A549 (cell line): ENCODE measurements around the gene TMEM117.

ENCODE experiments used
- CBX2 ChIP-seq: fragments of 200-600 bp; sonication (generic); IDR thresholded peaks from 2 replicates; pipeline ENCODE4 v1.6.1; 2016; ENCODE audit warnings: low read depth, mild to moderate bottlenecking, borderline replicate concordance
- EP300 ChIP-seq, 2 experiments: fragments of >200 bp; sonication (Bioruptor Twin); formaldehyde crosslinking; IDR thresholded peaks; 2 replicates in 1 of 2; 3 replicates in 1 of 2; pipeline ENCODE4 v1.6.1; 2016 to 2017
- FOSB ChIP-seq: fragments of 250-450 bp; sonication (Bioruptor Pico); IDR thresholded peaks from 2 replicates; pipeline ENCODE4 v1.5.0; 2020; ENCODE audit warnings: mild to moderate bottlenecking, moderate library complexity
- HDAC2 ChIP-seq: fragments of 200-600 bp; sonication (generic); IDR thresholded peaks from 2 replicates; pipeline ENCODE4 v1.6.1; 2016
- MAFK ChIP-seq: fragments of 450-650 bp; IDR thresholded peaks from 2 replicates; pipeline ENCODE4 v1.6.1; 2014; ENCODE audit not compliant: partially characterized antibody
- NFE2L2 ChIP-seq: fragments of 150-350 bp; conservative IDR thresholded peaks from 2 replicates; pipeline ENCODE4 v1.6.1; 2014; ENCODE audit warnings: low read length
- POLR2A ChIP-seq: IDR thresholded peaks from 2 replicates; pipeline ENCODE4 v1.6.1; 2012; ENCODE audit warnings: mild to moderate bottlenecking, low read length
- SMC3 ChIP-seq: fragments of >200 bp; sonication (Bioruptor Twin); formaldehyde crosslinking; IDR thresholded peaks from 3 replicates; pipeline ENCODE4 v1.6.1; 2018; ENCODE audit warnings: inconsistent platforms
- TP53 ChIP-seq: fragments of 250-450 bp; sonication (Bioruptor Pico); IDR thresholded peaks from 2 replicates; pipeline ENCODE4 v1.5.0; 2021; ENCODE audit warnings: mild to moderate bottlenecking, moderate library complexity
- TF ChIP-seq, protein P1 (sequence below): fragments of >200 bp; sonication (Bioruptor Twin); formaldehyde crosslinking; IDR thresholded peaks from 3 replicates; pipeline ENCODE4 v1.5.1; 2016
- TF ChIP-seq, protein P2 (sequence below): fragments of 200-600 bp; sonication (generic); IDR thresholded peaks from 2 replicates; pipeline ENCODE4 v1.6.1; 2016; ENCODE audit warnings: antibody characterized with exemption, mild to moderate bottlenecking, moderate library complexity

DNA sequence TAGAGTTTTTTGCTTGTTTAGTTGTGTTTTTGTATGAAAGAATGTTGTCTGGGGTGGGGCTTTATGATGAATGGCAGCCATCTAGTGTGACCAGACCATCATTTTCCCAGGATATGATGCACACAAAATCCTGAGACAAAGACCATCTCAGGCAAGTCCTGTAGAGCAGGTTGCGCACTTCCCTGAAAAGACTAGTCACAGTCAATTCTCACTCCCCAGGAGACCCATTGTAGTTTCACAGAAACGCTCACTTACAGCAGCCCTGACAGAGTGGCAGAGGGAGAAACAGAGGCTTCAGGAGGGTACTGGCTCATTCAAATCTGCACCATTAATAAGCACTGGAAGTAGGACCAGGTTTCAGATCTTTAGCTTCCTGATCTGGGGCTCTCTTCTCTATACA lies 183.2 kb downstream of the TMEM117 start:
- TF ChIP-seq, protein P1, sequence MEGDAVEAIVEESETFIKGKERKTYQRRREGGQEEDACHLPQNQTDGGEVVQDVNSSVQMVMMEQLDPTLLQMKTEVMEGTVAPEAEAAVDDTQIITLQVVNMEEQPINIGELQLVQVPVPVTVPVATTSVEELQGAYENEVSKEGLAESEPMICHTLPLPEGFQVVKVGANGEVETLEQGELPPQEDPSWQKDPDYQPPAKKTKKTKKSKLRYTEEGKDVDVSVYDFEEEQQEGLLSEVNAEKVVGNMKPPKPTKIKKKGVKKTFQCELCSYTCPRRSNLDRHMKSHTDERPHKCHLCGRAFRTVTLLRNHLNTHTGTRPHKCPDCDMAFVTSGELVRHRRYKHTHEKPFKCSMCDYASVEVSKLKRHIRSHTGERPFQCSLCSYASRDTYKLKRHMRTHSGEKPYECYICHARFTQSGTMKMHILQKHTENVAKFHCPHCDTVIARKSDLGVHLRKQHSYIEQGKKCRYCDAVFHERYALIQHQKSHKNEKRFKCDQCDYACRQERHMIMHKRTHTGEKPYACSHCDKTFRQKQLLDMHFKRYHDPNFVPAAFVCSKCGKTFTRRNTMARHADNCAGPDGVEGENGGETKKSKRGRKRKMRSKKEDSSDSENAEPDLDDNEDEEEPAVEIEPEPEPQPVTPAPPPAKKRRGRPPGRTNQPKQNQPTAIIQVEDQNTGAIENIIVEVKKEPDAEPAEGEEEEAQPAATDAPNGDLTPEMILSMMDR = no peak
- TF ChIP-seq TP53 = no peak
- TF ChIP-seq, protein P2, sequence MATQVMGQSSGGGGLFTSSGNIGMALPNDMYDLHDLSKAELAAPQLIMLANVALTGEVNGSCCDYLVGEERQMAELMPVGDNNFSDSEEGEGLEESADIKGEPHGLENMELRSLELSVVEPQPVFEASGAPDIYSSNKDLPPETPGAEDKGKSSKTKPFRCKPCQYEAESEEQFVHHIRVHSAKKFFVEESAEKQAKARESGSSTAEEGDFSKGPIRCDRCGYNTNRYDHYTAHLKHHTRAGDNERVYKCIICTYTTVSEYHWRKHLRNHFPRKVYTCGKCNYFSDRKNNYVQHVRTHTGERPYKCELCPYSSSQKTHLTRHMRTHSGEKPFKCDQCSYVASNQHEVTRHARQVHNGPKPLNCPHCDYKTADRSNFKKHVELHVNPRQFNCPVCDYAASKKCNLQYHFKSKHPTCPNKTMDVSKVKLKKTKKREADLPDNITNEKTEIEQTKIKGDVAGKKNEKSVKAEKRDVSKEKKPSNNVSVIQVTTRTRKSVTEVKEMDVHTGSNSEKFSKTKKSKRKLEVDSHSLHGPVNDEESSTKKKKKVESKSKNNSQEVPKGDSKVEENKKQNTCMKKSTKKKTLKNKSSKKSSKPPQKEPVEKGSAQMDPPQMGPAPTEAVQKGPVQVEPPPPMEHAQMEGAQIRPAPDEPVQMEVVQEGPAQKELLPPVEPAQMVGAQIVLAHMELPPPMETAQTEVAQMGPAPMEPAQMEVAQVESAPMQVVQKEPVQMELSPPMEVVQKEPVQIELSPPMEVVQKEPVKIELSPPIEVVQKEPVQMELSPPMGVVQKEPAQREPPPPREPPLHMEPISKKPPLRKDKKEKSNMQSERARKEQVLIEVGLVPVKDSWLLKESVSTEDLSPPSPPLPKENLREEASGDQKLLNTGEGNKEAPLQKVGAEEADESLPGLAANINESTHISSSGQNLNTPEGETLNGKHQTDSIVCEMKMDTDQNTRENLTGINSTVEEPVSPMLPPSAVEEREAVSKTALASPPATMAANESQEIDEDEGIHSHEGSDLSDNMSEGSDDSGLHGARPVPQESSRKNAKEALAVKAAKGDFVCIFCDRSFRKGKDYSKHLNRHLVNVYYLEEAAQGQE = no peak
- TF ChIP-seq CBX2 = no peak
- no peak for TF ChIP-seq FOSB (CRISPR knock-in tag)
- no peak for TF ChIP-seq MAFK
- no peak for TF ChIP-seq EP300 (IDR thresholded peaks at IDR 0.05)
- no peak for TF ChIP-seq HDAC2
- TF ChIP-seq POLR2A = no peak
- TF ChIP-seq NFE2L2 = no peak
- no peak for TF ChIP-seq SMC3
